HG03159 (cell line): ENCODE results near the gene ARL6.
"Not testable (repeated sequence)": the region's sequence is repeated elsewhere in the genome, so short reads cannot be mapped to it uniquely, and the experiment has no call there.

Source experiments
- ATAC-seq: cut with Tn5 transposase; IDR thresholded peaks from one replicate; pipeline ENCODE4 v1.9.1; 2021; ENCODE audit warnings: mild to moderate bottlenecking, moderate library complexity; ENCODE audit not compliant: unreplicated experiment

The ARL6 gene

GRCh38 chr3:97821287-97821773, 56.8 kb downstream of the ARL6 start:
- ATAC-seq: peak; percentile 51

GRCh38 chr3:97821774-97822358, 57.3 kb downstream of the ARL6 start, which contains the start of gene CRYBG3:
CRYBG3 (plus strand) TSS chr3:97822011; CDS start chr3:97822207, 196 bp downstream.
- peak; percentile 98 for ATAC-seq

DNA sequence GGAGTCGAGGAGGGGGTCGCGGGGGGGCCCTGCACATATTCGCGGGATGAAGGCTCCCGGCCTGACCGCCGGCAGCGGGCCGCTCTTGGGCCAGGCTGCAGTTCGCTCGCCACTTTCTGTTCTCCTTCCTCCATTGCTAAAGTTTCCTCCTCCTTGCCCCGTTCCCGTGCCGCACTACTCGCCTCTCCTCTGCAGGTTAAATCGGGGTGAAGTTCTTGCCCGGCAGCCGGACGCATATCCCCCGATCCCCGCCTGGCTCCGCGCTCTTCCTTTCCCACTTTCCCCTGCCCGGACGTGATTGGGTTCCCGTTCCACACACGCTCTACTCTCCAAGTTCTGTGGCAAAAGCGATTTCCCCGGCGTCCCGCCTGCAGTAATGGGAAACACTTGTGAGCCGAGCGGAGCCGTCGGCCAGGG, 57.8 kb downstream of the ARL6 start:
- peak; percentile 27 for ATAC-seq

DNA sequence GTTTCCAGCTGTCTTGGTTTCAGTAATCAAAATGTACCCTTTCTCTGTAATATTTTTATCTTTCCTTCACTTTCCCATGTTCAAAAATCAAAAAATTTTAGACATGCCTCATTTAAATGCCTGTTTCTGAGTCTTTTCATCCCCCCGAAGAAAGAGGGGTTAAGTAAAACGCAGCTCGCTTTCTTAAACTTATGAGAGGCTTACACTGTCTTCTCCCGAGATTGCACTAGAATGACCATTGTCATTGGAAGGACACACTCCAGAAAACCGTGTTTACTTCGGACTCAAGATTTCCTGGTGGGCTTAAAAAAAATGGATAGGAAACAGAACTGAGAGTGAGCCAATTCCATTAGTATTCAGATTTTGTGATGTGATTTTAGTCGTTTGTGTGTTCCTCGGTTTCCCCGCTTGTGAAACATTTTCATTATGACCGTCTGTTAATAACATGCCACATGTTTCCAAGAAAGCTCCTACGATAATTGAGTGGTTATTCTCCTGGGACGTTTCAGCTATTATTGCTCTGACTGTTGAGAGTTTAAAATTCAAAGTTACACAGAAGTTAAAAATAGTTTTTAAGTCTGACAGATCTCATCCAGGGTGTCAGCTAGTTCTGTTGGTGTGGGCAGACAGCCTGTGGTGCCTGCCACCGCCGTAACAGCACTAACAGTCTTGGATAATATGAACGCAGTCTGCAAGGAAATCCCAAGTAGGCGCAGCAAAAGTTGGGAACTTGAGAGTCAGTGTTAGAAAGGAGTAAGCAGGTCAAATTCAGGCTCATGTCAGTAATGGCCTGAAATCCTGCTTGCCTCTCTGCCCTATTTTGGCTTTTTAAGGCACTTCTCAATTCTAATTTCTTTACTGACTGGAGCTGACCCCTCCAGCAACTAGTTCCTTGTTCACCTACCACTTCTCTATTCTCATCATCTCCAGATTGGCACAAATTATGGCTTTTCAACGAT, 58.8 kb downstream of the ARL6 start:
- no peak for ATAC-seq

DNA sequence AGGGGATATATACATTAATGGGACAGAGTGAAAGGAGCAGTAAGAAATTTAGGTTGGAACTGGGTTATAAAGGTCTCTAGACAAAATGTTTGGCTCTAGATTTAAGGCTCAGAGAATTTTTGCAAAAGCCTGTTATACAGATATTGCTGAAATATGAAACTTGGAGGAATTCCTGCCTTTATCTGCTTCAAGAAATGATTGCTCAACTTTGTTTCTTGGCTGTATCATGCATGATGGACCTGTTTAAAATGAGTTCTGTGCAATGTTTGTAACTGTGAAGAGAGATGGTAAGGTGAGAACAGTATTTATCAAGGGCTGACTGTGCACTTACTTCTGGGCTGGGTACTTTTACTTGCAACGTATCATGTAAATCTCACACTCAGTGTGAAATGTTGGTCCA, 60.5 kb downstream of the ARL6 start:
- no peak for ATAC-seq

GRCh38 chr3:97827741-97828471, 63.3 kb downstream of the ARL6 start:
- ATAC-seq: no peak

GRCh38 chr3:97829198-97829597, 64.6 kb downstream of the ARL6 start:
- no peak for ATAC-seq

GRCh38 chr3:97830638-97831037, 66.1 kb downstream of the ARL6 start:
- no peak for ATAC-seq

GRCh38 chr3:97831140-97831539, 66.6 kb downstream of the ARL6 start:
- ATAC-seq: no peak

GRCh38 chr3:97833184-97833583, 68.6 kb downstream of the ARL6 start:
- ATAC-seq: not testable (repeated sequence)

DNA sequence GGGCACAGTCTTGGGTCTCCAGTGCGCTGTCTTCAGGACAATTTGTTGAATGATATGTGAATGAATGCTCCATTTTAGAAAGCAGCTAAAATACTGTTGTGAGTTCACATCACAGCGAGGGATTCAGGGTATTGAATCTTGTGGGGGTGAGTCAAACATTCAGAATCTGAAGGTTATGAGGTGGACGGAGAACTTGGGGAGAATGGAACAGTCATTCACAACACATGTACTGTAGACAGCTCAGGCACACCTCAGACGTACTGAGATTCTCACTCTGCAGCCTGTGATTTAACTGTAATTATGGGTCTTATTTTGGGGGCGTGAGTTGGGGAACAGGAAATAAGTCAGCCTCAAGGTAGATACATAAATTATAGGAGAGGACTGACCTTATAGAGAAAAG, 71.2 kb downstream of the ARL6 start:
- ATAC-seq: no peak

DNA sequence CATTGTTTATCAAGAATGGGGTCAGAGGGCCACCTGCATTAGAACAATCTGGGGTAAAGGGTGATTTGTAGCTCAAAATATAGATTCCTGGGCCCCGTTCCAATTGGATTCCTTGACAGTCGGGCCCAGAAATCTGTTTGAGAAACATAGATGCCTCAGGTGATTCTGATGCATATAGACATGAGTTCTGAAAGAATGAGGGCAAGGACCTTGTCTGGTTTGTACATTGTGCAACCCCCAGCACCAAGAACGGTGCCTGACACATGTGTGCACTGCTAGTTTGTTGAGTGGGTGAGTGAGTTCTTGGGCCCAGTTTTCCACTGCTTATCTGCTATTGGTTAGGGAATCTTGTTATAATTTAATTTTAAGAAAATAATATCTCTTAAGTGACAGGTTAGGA, 73.8 kb downstream of the ARL6 start:
- ATAC-seq: no peak

- no peak for ATAC-seq
These were observed 75.4 kb downstream of the ARL6 start for GRCh38 chr3:97839944-97840343.

DNA sequence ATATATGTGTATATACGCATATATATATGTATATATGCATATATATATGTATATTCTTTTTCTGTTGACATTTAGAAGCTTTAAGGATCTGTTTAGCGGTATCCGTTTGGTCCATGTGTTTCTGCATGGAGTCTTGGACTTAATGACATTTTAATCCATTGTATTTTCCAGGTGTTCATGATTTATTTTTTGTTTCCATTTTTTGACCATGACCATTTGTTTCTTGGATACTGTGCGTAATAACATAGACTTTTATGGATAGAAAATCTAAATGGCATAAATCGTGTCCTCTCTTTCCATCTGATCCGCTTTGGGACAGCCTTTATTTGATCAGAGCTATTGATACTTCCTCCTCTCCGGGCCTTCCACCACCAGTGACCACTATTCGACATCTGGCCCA, 76.7 kb downstream of the ARL6 start:
- no peak for ATAC-seq

DNA sequence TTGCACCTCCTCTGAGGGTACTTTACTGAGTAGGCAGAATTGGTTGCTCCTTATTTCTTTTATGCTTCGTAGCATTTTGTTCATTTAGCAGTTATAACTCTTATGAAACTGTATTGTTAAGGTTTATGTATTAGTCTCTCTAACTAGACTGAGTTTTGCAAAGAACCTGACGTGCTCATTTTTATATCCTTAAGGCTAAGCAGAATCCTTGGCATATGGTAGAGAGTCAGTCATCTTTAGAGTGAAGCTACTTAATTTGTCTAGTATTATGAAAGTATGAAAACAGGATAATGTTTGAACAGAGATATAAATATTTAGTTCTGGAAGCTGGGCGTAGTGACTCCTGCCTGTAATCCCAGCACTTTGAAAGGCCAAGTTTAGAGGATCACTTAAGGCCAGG, 77.4 kb downstream of the ARL6 start:
- ATAC-seq: no peak

- ATAC-seq: no peak
These were observed 84.2 kb downstream of the ARL6 start for GRCh38 chr3:97848779-97849178.
